PC-3 (cell line): Measurements from ENCODE around the gene PIGK.

ENCODE experiments used
- CTCF ChIP-seq: fragments of 300-600 bp; sonication (generic); conservative IDR thresholded peaks from 2 replicates; pipeline ENCODE4 v1.5.1; 2017; ENCODE audit warnings: antibody characterized with exemption, low read depth, mild to moderate bottlenecking, low read length
- EZH2 ChIP-seq: fragments of 300-600 bp; sonication (generic); IDR thresholded peaks from one replicate; pipeline ENCODE4 v1.6.1; 2017; ENCODE audit warnings: antibody characterized with exemption, mild to moderate bottlenecking, low read length; ENCODE audit not compliant: unreplicated experiment
- EZH2phosphoT487 ChIP-seq: fragments of 300-600 bp; sonication (generic); IDR thresholded peaks from 2 replicates; pipeline ENCODE4 v1.6.1; 2018; ENCODE audit warnings: mild to moderate bottlenecking, antibody characterized with exemption, low read length, borderline replicate concordance

GRCh38 chr1:77219166-77219887, at the start of gene PIGK:
- TF ChIP-seq CTCF (0 out of 2 replicates have a peak, but pooled peaks have one; percentile 10), EZH2 (no peak), EZH2phosphoT487 (no peak)
